Karpas-422 (cell line): ENCODE measurements around the gene C16orf87. TPM values are rescaled to one million over a fixed set of nuclear protein-coding genes. Genes with fewer than 3 reads are reported as not detected.

ENCODE experiments used
- DNase-seq: peaks from one replicate; pipeline ENCODE4 v3.0.0-alpha.2; 2015
- H2AFZ ChIP-seq: fragments of 200-600 bp; sonication (generic); 2 replicates; pipeline ENCODE4 v1.6.1; 2014; ENCODE audit warnings: antibody characterized with exemption, low read length, mixed read lengths
- H3K27ac ChIP-seq: fragments of 200-600 bp; sonication (generic); 2 replicates; pipeline ENCODE4 v1.5.1; 2014; ENCODE audit warnings: mild to moderate bottlenecking, low read length, moderate library complexity
- H3K27me3 ChIP-seq: fragments of 200-600 bp; sonication (generic); 2 replicates; pipeline ENCODE4 v1.6.1; 2014; ENCODE audit warnings: low read length, mixed read lengths
- H3K36me3 ChIP-seq: fragments of 200-600 bp; sonication (generic); 2 replicates; pipeline ENCODE4 v1.6.1; 2014; ENCODE audit warnings: low read length, mixed read lengths; ENCODE audit not compliant: insufficient read depth
- H3K4me1 ChIP-seq: fragments of 200-600 bp; sonication (generic); 2 replicates; pipeline ENCODE4 v1.6.1; 2014; ENCODE audit warnings: mild to moderate bottlenecking, low read length, mixed read lengths
- H3K4me2 ChIP-seq: fragments of 200-600 bp; sonication (generic); 2 replicates; pipeline ENCODE4 v1.6.1; 2014; ENCODE audit warnings: low read length, low read depth, mild to moderate bottlenecking; ENCODE audit not compliant: poor library complexity, severe bottlenecking
- H3K4me3 ChIP-seq: fragments of 200-600 bp; sonication (generic); 2 replicates; pipeline ENCODE4 v1.5.1; 2014; ENCODE audit warnings: mild to moderate bottlenecking, antibody characterized with exemption, low read length, mixed read lengths
- H3K79me2 ChIP-seq: fragments of 200-600 bp; sonication (generic); 2 replicates; pipeline ENCODE4 v1.6.1; 2014; ENCODE audit warnings: mild to moderate bottlenecking, low read length, mixed read lengths
- H3K9ac ChIP-seq: fragments of 200-600 bp; sonication (generic); 2 replicates; pipeline ENCODE4 v1.6.0; 2014; ENCODE audit warnings: low read length
- H3K9me2 ChIP-seq: fragments of 200-600 bp; sonication (generic), shearing (Covaris generic); replicated peaks from 2 replicates; pipeline ENCODE4 v1.6.0; 2014; ENCODE audit warnings: mild to moderate bottlenecking, low read length, moderate library complexity; ENCODE audit not compliant: insufficient read depth
- H3K9me3 ChIP-seq: fragments of 300-700, 200-600 bp; sonication (generic); 2 replicates; pipeline ENCODE4 v1.6.1; 2014; ENCODE audit warnings: low read length, mixed read lengths
- H4K20me1 ChIP-seq: fragments of 200-600 bp; sonication (generic); 2 replicates; pipeline ENCODE4 v1.6.1; 2014; ENCODE audit warnings: mild to moderate bottlenecking, antibody characterized with exemption, low read length, low read depth; ENCODE audit not compliant: insufficient read depth
- total RNA-seq: library from RNA; depleted of rRNA; stranded (reverse); fragments of >200 nt; shearing (Covaris generic); gene quantifications from 2 replicates; pipeline ENCODE4 v1.2.3, GENCODE V29; 2014; ENCODE audit warnings: low replicate concordance

The C16orf87 gene
- total RNA-seq, 1 experiment from 2014 or later = 37.8 TPM

- H3K4me3 ChIP-seq = no peak overlapping the region
- no peak overlapping the region for H3K27ac ChIP-seq
Measured at GRCh38 chr16:46772463-46772862, 58.5 kb downstream of the C16orf87 start.

GRCh38 chr16:46768809-46769208 is 62.2 kb downstream of the C16orf87 start:
- no peaks in the 10 kb centered on the region for H4K20me1 ChIP-seq
- H2AFZ ChIP-seq = no peak overlapping the region
- no peak overlapping the region for H3K9ac ChIP-seq
- no peaks in the 10 kb centered on the region for H3K9me2 ChIP-seq
- no peaks in the 10 kb centered on the region for H3K9me3 ChIP-seq
- H3K36me3 ChIP-seq = no peaks in the 10 kb centered on the region
- no peaks in the 10 kb centered on the region for H3K27me3 ChIP-seq
- no peak overlapping the region for H3K27ac ChIP-seq
- H3K4me1 ChIP-seq = peaks cover 6% of the 10 kb centered on the region
- no peak overlapping the region for H3K4me2 ChIP-seq
- no peaks in the 10 kb centered on the region for H3K79me2 ChIP-seq
- DNase-seq = no peak
- H3K4me3 ChIP-seq = no peak overlapping the region

More at GRCh38 chr16:46772463-46772862, 58.5 kb downstream of the C16orf87 start:
- Histone ChIP-seq H4K20me1 (no peaks in the 10 kb centered on the region), H3K9ac (no peak overlapping the region), H2AFZ (no peak overlapping the region), H3K27me3 (no peaks in the 10 kb centered on the region), H3K9me3 (no peaks in the 10 kb centered on the region), H3K9me2 (no peaks in the 10 kb centered on the region), H3K36me3 (no peaks in the 10 kb centered on the region), H3K4me2 (no peak overlapping the region), H3K4me1 (peaks cover 17% of the 10 kb centered on the region), H3K79me2 (no peaks in the 10 kb centered on the region)
- no peak for DNase-seq

DNA sequence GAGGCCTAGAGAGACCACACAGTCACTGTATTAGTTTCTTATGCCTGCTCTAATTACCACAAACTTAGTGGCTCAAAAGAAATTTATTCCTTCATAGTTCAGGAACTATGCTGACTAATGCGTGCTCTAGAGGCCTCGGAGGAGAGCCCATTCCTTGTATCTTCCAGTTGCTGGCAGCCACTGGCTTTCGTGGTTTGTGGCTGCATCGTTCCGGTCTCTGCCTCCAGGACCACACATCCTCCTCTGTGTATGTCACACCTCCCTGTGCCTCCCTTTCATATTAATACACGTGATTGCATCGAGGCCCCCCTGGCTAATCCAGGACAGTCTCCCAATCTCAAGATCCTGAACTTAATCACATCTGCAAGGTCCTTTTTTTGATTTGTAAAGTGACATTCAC is 65.9 kb downstream of the C16orf87 start:
- no peak overlapping the region for H3K4me2 ChIP-seq
- H4K20me1 ChIP-seq = no peaks in the 10 kb centered on the region
- DNase-seq = no peak
- no peaks in the 10 kb centered on the region for H3K36me3 ChIP-seq
- no peaks in the 10 kb centered on the region for H3K27me3 ChIP-seq
- H2AFZ ChIP-seq = no peak overlapping the region
- no peaks in the 10 kb centered on the region for H3K9me2 ChIP-seq
- no peak overlapping the region for H3K27ac ChIP-seq
- no peak overlapping the region for H3K9ac ChIP-seq
- H3K9me3 ChIP-seq = no peaks in the 10 kb centered on the region
- H3K4me3 ChIP-seq = no peak overlapping the region
- H3K4me1 ChIP-seq = peaks cover 6% of the 10 kb centered on the region
- no peaks in the 10 kb centered on the region for H3K79me2 ChIP-seq

GRCh38 chr16:46763147-46763546 is 67.8 kb downstream of the C16orf87 start:
- Histone ChIP-seq H3K79me2 (no peaks in the 10 kb centered on the region), H3K4me1 (peaks cover 6% of the 10 kb centered on the region), H3K27ac (no peak overlapping the region), H3K4me3 (no peak overlapping the region), H3K9me2 (no peaks in the 10 kb centered on the region), H3K27me3 (no peaks in the 10 kb centered on the region), H3K9ac (no peak overlapping the region), H2AFZ (no peak overlapping the region), H4K20me1 (no peaks in the 10 kb centered on the region), H3K4me2 (no peak overlapping the region), H3K36me3 (no peaks in the 10 kb centered on the region), H3K9me3 (no peaks in the 10 kb centered on the region)
- no peak for DNase-seq

DNA sequence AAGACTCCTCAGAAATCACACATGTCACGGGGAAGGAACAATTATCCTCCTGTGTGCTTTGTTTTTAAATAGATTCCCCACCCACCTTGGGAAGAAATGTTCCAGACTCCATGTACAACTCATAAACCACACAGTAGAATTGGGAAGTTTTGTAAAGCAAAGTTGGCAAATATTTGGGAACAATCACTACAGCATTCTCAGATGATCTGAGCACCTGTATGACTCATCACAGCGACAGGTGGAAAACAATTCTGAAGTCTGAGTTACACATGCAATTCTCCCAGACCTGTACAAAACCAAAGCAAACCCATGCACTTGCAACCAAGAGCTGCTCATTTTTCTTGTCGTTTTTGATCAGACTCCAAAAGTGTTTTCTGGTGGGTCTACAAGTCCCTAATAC is 68.4 kb downstream of the C16orf87 start:
- H3K9me3 ChIP-seq = no peaks in the 10 kb centered on the region
- peaks cover 6% of the 10 kb centered on the region for H3K4me1 ChIP-seq
- H3K9ac ChIP-seq = no peak overlapping the region
- no peak overlapping the region for H3K27ac ChIP-seq
- H4K20me1 ChIP-seq = no peaks in the 10 kb centered on the region
- DNase-seq = no peak
- H3K9me2 ChIP-seq = no peaks in the 10 kb centered on the region
- no peak overlapping the region for H3K4me2 ChIP-seq
- H3K79me2 ChIP-seq = no peaks in the 10 kb centered on the region
- no peak overlapping the region for H2AFZ ChIP-seq
- no peaks in the 10 kb centered on the region for H3K27me3 ChIP-seq
- no peaks in the 10 kb centered on the region for H3K36me3 ChIP-seq
- no peak overlapping the region for H3K4me3 ChIP-seq

DNA sequence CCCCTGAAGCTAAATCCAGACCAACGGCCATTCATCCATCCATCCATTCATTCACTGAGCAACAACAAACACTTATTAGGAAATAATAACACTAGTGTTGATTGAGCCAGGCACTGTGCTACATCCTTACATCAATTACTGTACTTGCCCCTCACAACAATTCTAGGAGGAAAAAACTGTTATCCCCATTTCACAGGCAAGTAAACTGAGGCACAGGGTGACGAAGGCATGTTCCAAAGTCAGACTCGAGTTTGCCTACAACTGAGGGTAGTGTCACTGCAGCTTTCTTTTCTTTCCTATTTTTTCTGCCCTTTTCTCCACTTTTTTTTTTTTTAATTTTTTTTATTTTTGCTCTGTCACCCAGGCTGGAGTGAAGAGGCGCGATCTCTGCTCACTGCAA is 71.7 kb downstream of the C16orf87 start:
- no peaks in the 10 kb centered on the region for H3K9me3 ChIP-seq
- H2AFZ ChIP-seq = no peak overlapping the region
- no peak overlapping the region for H3K27ac ChIP-seq
- H3K79me2 ChIP-seq = no peaks in the 10 kb centered on the region
- H3K27me3 ChIP-seq = no peaks in the 10 kb centered on the region
- H3K9ac ChIP-seq = no peak overlapping the region
- H3K4me1 ChIP-seq = peaks cover 13% of the 10 kb centered on the region
- H3K36me3 ChIP-seq = no peaks in the 10 kb centered on the region
- H3K4me3 ChIP-seq = no peak overlapping the region
- H3K9me2 ChIP-seq = no peaks in the 10 kb centered on the region
- DNase-seq = no peak
- H4K20me1 ChIP-seq = no peaks in the 10 kb centered on the region
- no peak overlapping the region for H3K4me2 ChIP-seq

DNA sequence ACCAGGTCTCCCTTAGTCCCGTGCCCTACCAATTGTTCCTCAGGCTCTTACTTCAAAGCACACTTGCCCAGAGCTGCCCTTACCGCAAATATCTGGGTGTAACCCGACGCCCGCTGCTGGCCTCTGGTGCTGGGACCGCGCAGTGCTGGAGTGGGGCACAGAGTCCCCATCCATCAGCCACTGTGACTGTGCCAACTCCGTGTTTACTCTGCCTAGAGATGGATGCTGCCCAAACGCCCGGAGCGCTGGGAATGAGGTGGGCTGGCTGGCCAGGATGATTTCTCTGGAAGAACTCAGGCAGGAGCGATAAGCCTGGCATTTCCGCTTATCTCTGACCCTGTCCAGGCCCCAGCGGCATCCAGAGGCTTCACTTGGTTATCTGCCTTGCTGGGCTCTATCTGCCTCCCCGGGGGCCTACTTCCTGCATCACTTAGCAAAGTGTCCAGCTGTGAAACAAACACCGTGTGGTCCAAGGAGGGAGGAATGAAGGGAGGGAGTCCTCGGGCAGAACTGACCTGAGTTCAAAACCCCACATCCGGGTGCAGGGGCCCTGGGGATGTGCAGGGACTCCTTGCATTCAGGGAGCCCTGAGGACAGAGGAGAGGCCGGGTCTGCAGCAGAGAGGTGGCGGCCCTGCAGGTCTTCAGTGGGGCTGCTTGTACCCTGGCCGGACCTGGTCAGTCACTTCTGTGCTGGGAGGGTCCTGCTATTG is 73.5 kb downstream of the C16orf87 start:
- Histone ChIP-seq H3K36me3 (no peaks in the 10 kb centered on the region), H3K27me3 (no peaks in the 10 kb centered on the region), H3K9ac (no peak overlapping the region), H3K4me2 (no peak overlapping the region), H2AFZ (no peak overlapping the region), H4K20me1 (no peaks in the 10 kb centered on the region), H3K4me3 (no peak overlapping the region), H3K9me3 (no peaks in the 10 kb centered on the region), H3K4me1 (peaks cover 15% of the 10 kb centered on the region), H3K79me2 (no peaks in the 10 kb centered on the region), H3K9me2 (no peaks in the 10 kb centered on the region), H3K27ac (no peak overlapping the region)
- no peak for DNase-seq

GRCh38 chr16:46756772-46757171 is 74.2 kb downstream of the C16orf87 start:
- H3K36me3 ChIP-seq = no peaks in the 10 kb centered on the region
- no peak overlapping the region for H3K27ac ChIP-seq
- no peaks in the 10 kb centered on the region for H3K79me2 ChIP-seq
- H3K9ac ChIP-seq = no peak overlapping the region
- H3K4me3 ChIP-seq = no peak overlapping the region
- peaks cover 15% of the 10 kb centered on the region for H3K4me1 ChIP-seq
- no peak overlapping the region for H3K4me2 ChIP-seq
- H3K9me2 ChIP-seq = no peaks in the 10 kb centered on the region
- H2AFZ ChIP-seq = no peak overlapping the region
- no peak for DNase-seq
- H3K27me3 ChIP-seq = no peaks in the 10 kb centered on the region
- H4K20me1 ChIP-seq = no peaks in the 10 kb centered on the region
- H3K9me3 ChIP-seq = no peaks in the 10 kb centered on the region
